Measurements from ENCODE around the gene LDHD. TPM values are rescaled to one million over a fixed set of nuclear protein-coding genes. Genes with fewer than 3 reads are reported as not detected.

The LDHD gene
- total RNA-seq, 4 donors from 2014 or later, result 3.3 to 20.4 (median 10.4) TPM

- TF ChIP-seq POLR2A (IDR thresholded peaks at IDR 0.05) (no peak), CTCF (IDR thresholded peaks at IDR 0.05) (no peak)
- Histone ChIP-seq H3K27me3 (no peaks in the 10 kb centered on the region), H3K36me3 (no peaks in the 10 kb centered on the region), H3K4me3 (no peak overlapping the region), H3K9me3 (peaks cover 0 to 24% (median 18%) of the 10 kb centered on the region in 3 donors), H3K4me1 (peaks cover 0 to 1% (median 0%) of the 10 kb centered on the region in 3 donors), H3K27ac (no peak overlapping the region)
- WGBS, 2 donors, result 85 to 93% methylated on average over 6 of the region's 6 CpGs
- DNase-seq, result no peak
- intact Hi-C loops (cut with DNase I), result no loop called here
Observed at GRCh38 chr16:75121949-75122568, 5.5 kb upstream of the LDHD start.

- TF ChIP-seq POLR2A (IDR thresholded peaks at IDR 0.05), result no peak
- Histone ChIP-seq H3K9me3 (peaks cover 0 to 24% (median 18%) of the 10 kb centered on the region in 3 donors), H3K4me3 (no peak overlapping the region), H3K4me1 (peaks cover 9 to 17% (median 15%) of the 10 kb centered on the region in 3 donors), H3K36me3 (no peaks in the 10 kb centered on the region), H3K27me3 (no peaks in the 10 kb centered on the region), H3K27ac (no peak overlapping the region)
- intact Hi-C loops (cut with DNase I), result no loop called here
- no peak for DNase-seq
- 61 to 71% methylated on average over 3 to 4 of the region's 4 CpGs for WGBS, 2 donors
Observed at GRCh38 chr16:75120253-75120652, 3.7 kb upstream of the LDHD start.

- 82 to 85% methylated on average over 6 of the region's 6 CpGs for WGBS, 2 donors
- no peak overlapping the region for H3K27ac ChIP-seq
- intact Hi-C loops (cut with DNase I), result loop anchor here (10.0 kb wide), 1 partner anchor 414 kb away; the partner anchor contains the start of gene MLKL
- H3K9me3 ChIP-seq, result peaks cover 0 to 24% (median 18%) of the 10 kb centered on the region in 3 donors
- no peak for TF ChIP-seq CTCF (IDR thresholded peaks at IDR 0.05)
- DNase-seq, result no peak
- H3K27me3 ChIP-seq, result no peaks in the 10 kb centered on the region
- no peak overlapping the region for H3K4me3 ChIP-seq
- no peaks in the 10 kb centered on the region for H3K36me3 ChIP-seq
- peaks cover 10 to 28% (median 19%) of the 10 kb centered on the region in 3 donors for H3K4me1 ChIP-seq
Observed at GRCh38 chr16:75118943-75119539, 2.5 kb upstream of the LDHD start.

- DNase-seq, result no peak
- Histone ChIP-seq H3K27me3 (no peaks in the 10 kb centered on the region), H3K36me3 (no peaks in the 10 kb centered on the region), H3K9me3 (peaks cover 0 to 13% (median 10%) of the 10 kb centered on the region in 3 donors), H3K27ac (no peak overlapping the region), H3K4me1 (peaks cover 11 to 46% (median 19%) of the 10 kb centered on the region in 3 donors), H3K4me3 (peak overlapping the region in 3 of 4 donors; percentile 48 to 62 (median 50))
- intact Hi-C loops (cut with DNase I), result loop anchor here (10.0 kb wide), 1 partner anchor 412 kb away; the partner anchor contains the start of gene MLKL
- TF ChIP-seq POLR2A (IDR thresholded peaks at IDR 0.05) (no peak), CTCF (IDR thresholded peaks at IDR 0.05) (no peak)
- WGBS, 2 donors, result 12 to 50% methylated on average over 3 of the region's 3 CpGs
Observed at GRCh38 chr16:75116911-75117245, 298 bp upstream of the LDHD start.

- Histone ChIP-seq H3K4me3 (peak overlapping the region in 3 of 4 donors; percentile 48 to 62 (median 50)), H3K27ac (peak overlapping the region in 1 of 4 donors; percentile 58), H3K36me3 (no peaks in the 10 kb centered on the region), H3K9me3 (no peaks in the 10 kb centered on the region), H3K4me1 (peaks cover 28 to 63% (median 28%) of the 10 kb centered on the region in 3 donors), H3K27me3 (no peaks in the 10 kb centered on the region)
- no peak for DNase-seq
- intact Hi-C loops (cut with DNase I), result loop anchor here (10.0 kb wide), 1 partner anchor 410 kb away; the partner anchor contains the start of gene MLKL
- TF ChIP-seq POLR2A (IDR thresholded peaks at IDR 0.05), result no peak
- TF ChIP-seq CTCF (IDR thresholded peaks at IDR 0.05), result no peak
- 33 to 63% methylated on average over 12 to 18 of the region's 45 CpGs for WGBS, 2 donors
Observed at GRCh38 chr16:75114946-75115825, 1.4 kb downstream of the LDHD start.
